Measurements from ENCODE around the gene GAST. TPM values are rescaled to one million over a fixed set of nuclear protein-coding genes. Genes with fewer than 3 reads are reported as not detected.
"Not testable (repeated sequence)": the region's sequence is repeated elsewhere in the genome, so short reads cannot be mapped to it uniquely, and the experiment has no call there.

The GAST gene
- total and polyA plus RNA-seq, 7 experiments from 2014 or later: not detected

GRCh38 chr17:41700843-41701242 is 11.3 kb upstream of the GAST start:
- ATAC-seq; H3K27me3 Mint-ChIP-seq; H3K4me3 Mint-ChIP-seq; H3K27ac ChIP-seq (ENCODE audit: low read depth, low read length); intact Hi-C loops (cut with micrococcal nuclease); H3K9me3 ChIP-seq (ENCODE audit: control insufficient read depth in 2 of 3, low read length in 3 of 3); H3K36me3 Mint-ChIP-seq; H3K9me3 Mint-ChIP-seq; H3K4me1 ChIP-seq (ENCODE audit: control insufficient read depth in 2 of 2, insufficient read depth in 2 of 2, low read length in 2 of 2); DNase-seq; H3K4me3 ChIP-seq (ENCODE audit: low read length); H3K27me3 ChIP-seq (ENCODE audit: control insufficient read depth in 2 of 2, insufficient read depth in 2 of 2, low read length in 2 of 2); H3K27ac Mint-ChIP-seq; H3K36me3 ChIP-seq (ENCODE audit: control insufficient read depth in 2 of 3, insufficient read depth in 3 of 3, low read length in 3 of 3): not testable (repeated sequence)
- POLR2A ChIA-PET: interaction anchor here (1.2 kb wide), 1 partner anchor 11 kb away, joined by 4 read pairs; no protein-coding TSS in a partner anchor
- H3K4me1 Mint-ChIP-seq: peaks cover 4 to 15% (median 8%) of the 10 kb centered on the region in 7 donors
- CTCF ChIA-PET: interaction anchor here (0.7 to 1.1 kb wide), 2 partner anchors 22 to 1528 kb away, joined by 3 read pairs; no protein-coding TSS in a partner anchor

GRCh38 chr17:41702712-41703111 is 9.4 kb upstream of the GAST start:
- Histone ChIP-seq H3K4me1 (ENCODE audit: control insufficient read depth in 2 of 2, insufficient read depth in 2 of 2, low read length in 2 of 2) (no peaks in the 10 kb centered on the region), H3K9me3 (ENCODE audit: control insufficient read depth in 2 of 3, low read length in 3 of 3) (no peaks in the 10 kb centered on the region), H3K27me3 (ENCODE audit: control insufficient read depth in 2 of 2, insufficient read depth in 2 of 2, low read length in 2 of 2) (no peaks in the 10 kb centered on the region), H3K27ac (ENCODE audit: low read depth, low read length) (no peak overlapping the region), H3K4me3 (ENCODE audit: low read length) (no peak overlapping the region), H3K36me3 (ENCODE audit: control insufficient read depth in 2 of 3, insufficient read depth in 3 of 3, low read length in 3 of 3) (no peaks in the 10 kb centered on the region)
- Mint-ChIP-seq H3K27ac (no peak overlapping the region), H3K4me3 (no peak overlapping the region), H3K4me1 (peaks cover 0 to 5% (median 0%) of the 10 kb centered on the region in 7 donors), H3K9me3 (no peaks in the 10 kb centered on the region), H3K36me3 (no peaks in the 10 kb centered on the region), H3K27me3 (peaks cover 0 to 7% (median 0%) of the 10 kb centered on the region in 5 donors)
- intact Hi-C loops (cut with micrococcal nuclease): no loop called here
- DNase-seq (no peak), ATAC-seq (no peak)
- CTCF ChIA-PET: interaction anchor here (0.7 kb wide), 1 partner anchor 1501 kb away, joined by 4 read pairs; no protein-coding TSS in a partner anchor
- POLR2A ChIA-PET: no interaction called here

GRCh38 chr17:41705271-41705991 is 6.7 kb upstream of the GAST start:
- ChIA-PET CTCF (interaction anchor here (1.4 kb wide), 1 partner anchor 9 kb away, joined by 5 read pairs; no protein-coding TSS in a partner anchor), POLR2A (interaction anchor here (0.6 to 1.4 kb wide), 3 partner anchors 16 to 32 kb away, joined by 3 to 4 read pairs (median 3); partner anchors contain the start of gene EIF1)
- Mint-ChIP-seq H3K27ac (peak overlapping the region in 1 of 9 donors; percentile 30), H3K9me3 (peaks cover 0 to 3% (median 0%) of the 10 kb centered on the region in 11 donors), H3K36me3 (no peaks in the 10 kb centered on the region), H3K27me3 (peaks cover 0 to 10% (median 0%) of the 10 kb centered on the region in 5 donors), H3K4me3 (no peak overlapping the region), H3K4me1 (peaks cover 0 to 5% (median 0%) of the 10 kb centered on the region in 7 donors)
- Histone ChIP-seq H3K27me3 (ENCODE audit: control insufficient read depth in 2 of 2, insufficient read depth in 2 of 2, low read length in 2 of 2) (no peaks in the 10 kb centered on the region), H3K36me3 (ENCODE audit: control insufficient read depth in 2 of 3, insufficient read depth in 3 of 3, low read length in 3 of 3) (no peaks in the 10 kb centered on the region), H3K9me3 (ENCODE audit: control insufficient read depth in 2 of 3, low read length in 3 of 3) (no peaks in the 10 kb centered on the region), H3K4me3 (ENCODE audit: low read length) (no peak overlapping the region), H3K27ac (ENCODE audit: low read depth, low read length) (no peak overlapping the region), H3K4me1 (ENCODE audit: control insufficient read depth in 2 of 2, insufficient read depth in 2 of 2, low read length in 2 of 2) (no peaks in the 10 kb centered on the region)
- intact Hi-C loops (cut with micrococcal nuclease): no loop called here
- DNase-seq (no peak), ATAC-seq (no peak)

- intact Hi-C loops (cut with micrococcal nuclease): no loop called here
- POLR2A ChIA-PET: interaction anchor here (0.7 to 1.7 kb wide), 4 partner anchors 8 to 45 kb away, joined by 3 to 6 read pairs (median 4); partner anchors contain the start of gene EIF1
- H3K27me3 Mint-ChIP-seq: peaks cover 0 to 18% (median 4%) of the 10 kb centered on the region in 5 donors
- H3K27me3 ChIP-seq (ENCODE audit: control insufficient read depth in 2 of 2, insufficient read depth in 2 of 2, low read length in 2 of 2): no peaks in the 10 kb centered on the region
- H3K36me3 Mint-ChIP-seq: no peaks in the 10 kb centered on the region
- ATAC-seq (no peak), DNase-seq (no peak)
- H3K9me3 ChIP-seq (ENCODE audit: control insufficient read depth in 2 of 3, low read length in 3 of 3): no peaks in the 10 kb centered on the region
- peaks cover 0 to 3% (median 0%) of the 10 kb centered on the region in 11 donors for H3K9me3 Mint-ChIP-seq
- H3K27ac Mint-ChIP-seq: no peak overlapping the region
- peaks cover 0 to 5% (median 0%) of the 10 kb centered on the region in 7 donors for H3K4me1 Mint-ChIP-seq
- H3K27ac ChIP-seq (ENCODE audit: low read depth, low read length): no peak overlapping the region
- no peak overlapping the region for H3K4me3 ChIP-seq (ENCODE audit: low read length)
- H3K4me1 ChIP-seq (ENCODE audit: control insufficient read depth in 2 of 2, insufficient read depth in 2 of 2, low read length in 2 of 2): no peaks in the 10 kb centered on the region
- CTCF ChIA-PET: interaction anchor here (0.6 to 0.9 kb wide), 4 partner anchors 12 to 353 kb away, joined by 3 to 8 read pairs (median 4); no protein-coding TSS in a partner anchor
- no peak overlapping the region for H3K4me3 Mint-ChIP-seq
- no peaks in the 10 kb centered on the region for H3K36me3 ChIP-seq (ENCODE audit: control insufficient read depth in 2 of 3, insufficient read depth in 3 of 3, low read length in 3 of 3)
Measured at GRCh38 chr17:41707803-41708669, 4.1 kb upstream of the GAST start.

- no peak overlapping the region for H3K4me3 Mint-ChIP-seq
- no peaks in the 10 kb centered on the region for H3K36me3 Mint-ChIP-seq
- intact Hi-C loops (cut with micrococcal nuclease): no loop called here
- H3K4me3 ChIP-seq (ENCODE audit: low read length): no peak overlapping the region
- H3K27ac ChIP-seq (ENCODE audit: low read depth, low read length): no peak overlapping the region
- CTCF ChIA-PET: interaction anchor here (0.7 kb wide), 1 partner anchor 307 kb away, joined by 3 read pairs; no protein-coding TSS in a partner anchor
- no peaks in the 10 kb centered on the region for H3K9me3 ChIP-seq (ENCODE audit: control insufficient read depth in 2 of 3, low read length in 3 of 3)
- no peaks in the 10 kb centered on the region for H3K27me3 ChIP-seq (ENCODE audit: control insufficient read depth in 2 of 2, insufficient read depth in 2 of 2, low read length in 2 of 2)
- peaks cover 0 to 5% (median 0%) of the 10 kb centered on the region in 7 donors for H3K4me1 Mint-ChIP-seq
- H3K27ac Mint-ChIP-seq: no peak overlapping the region
- H3K9me3 Mint-ChIP-seq: peaks cover 0 to 3% (median 0%) of the 10 kb centered on the region in 11 donors
- no peaks in the 10 kb centered on the region for H3K4me1 ChIP-seq (ENCODE audit: control insufficient read depth in 2 of 2, insufficient read depth in 2 of 2, low read length in 2 of 2)
- no peak for ATAC-seq
- H3K27me3 Mint-ChIP-seq: peaks cover 0 to 18% (median 4%) of the 10 kb centered on the region in 5 donors
- no peak for DNase-seq
- H3K36me3 ChIP-seq (ENCODE audit: control insufficient read depth in 2 of 3, insufficient read depth in 3 of 3, low read length in 3 of 3): no peaks in the 10 kb centered on the region
- POLR2A ChIA-PET: no interaction called here
Measured at GRCh38 chr17:41710472-41711090, 1.6 kb upstream of the GAST start.
